ENCODE results near the gene SPTB. TPM values are rescaled to one million over a fixed set of nuclear protein-coding genes. Genes with fewer than 3 reads are reported as not detected.

SPTB gene
- total RNA-seq, 1 donor from 2014 or later, result 1.8 TPM

GRCh38 chr14:64772397-64772950 lies 107.2 kb downstream of the SPTB start:
- no peak for DNase-seq (ENCODE audit: low read depth)
- no peak overlapping the region for H3K4me3 ChIP-seq (ENCODE audit: low read depth, low read length)
- TF ChIP-seq CTCF (conservative IDR thresholded peaks at IDR 0.05; ENCODE audit: low read depth, low read length), result peak; percentile 30

DNA sequence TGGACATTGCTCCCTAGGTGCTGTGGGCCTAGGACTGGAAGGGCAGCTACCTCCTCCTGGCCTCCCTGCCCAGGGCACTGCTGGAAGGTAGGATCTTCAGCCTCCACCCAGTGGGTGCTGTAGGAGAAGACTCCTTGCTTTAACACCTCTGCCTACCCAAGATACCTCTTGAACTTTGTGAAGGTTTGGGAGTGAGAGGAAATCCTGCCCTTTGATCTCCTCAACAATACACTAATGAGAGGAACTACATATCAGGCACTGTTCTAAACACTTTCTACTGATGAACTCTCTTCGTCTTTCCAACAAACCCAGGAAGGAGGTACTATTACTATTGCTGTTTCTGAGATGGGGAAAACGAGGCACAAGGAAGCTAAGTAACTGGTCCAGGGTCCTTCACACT lies 108.5 kb downstream of the SPTB start:
- H3K4me3 ChIP-seq (ENCODE audit: low read depth, low read length), result no peak overlapping the region
- no peak for DNase-seq (ENCODE audit: low read depth)
- no peak for TF ChIP-seq CTCF (conservative IDR thresholded peaks at IDR 0.05; ENCODE audit: low read depth, low read length)

GRCh38 chr14:64770751-64771150 lies 109.0 kb downstream of the SPTB start:
- no peak for DNase-seq (ENCODE audit: low read depth)
- TF ChIP-seq CTCF (conservative IDR thresholded peaks at IDR 0.05; ENCODE audit: low read depth, low read length), result no peak
- H3K4me3 ChIP-seq (ENCODE audit: low read depth, low read length), result no peak overlapping the region

GRCh38 chr14:64769096-64770020 lies 110.3 kb downstream of the SPTB start:
- H3K4me3 ChIP-seq (ENCODE audit: low read depth, low read length), result no peak overlapping the region
- no peak for TF ChIP-seq CTCF (conservative IDR thresholded peaks at IDR 0.05; ENCODE audit: low read depth, low read length)
- no peak for DNase-seq (ENCODE audit: low read depth)

DNA sequence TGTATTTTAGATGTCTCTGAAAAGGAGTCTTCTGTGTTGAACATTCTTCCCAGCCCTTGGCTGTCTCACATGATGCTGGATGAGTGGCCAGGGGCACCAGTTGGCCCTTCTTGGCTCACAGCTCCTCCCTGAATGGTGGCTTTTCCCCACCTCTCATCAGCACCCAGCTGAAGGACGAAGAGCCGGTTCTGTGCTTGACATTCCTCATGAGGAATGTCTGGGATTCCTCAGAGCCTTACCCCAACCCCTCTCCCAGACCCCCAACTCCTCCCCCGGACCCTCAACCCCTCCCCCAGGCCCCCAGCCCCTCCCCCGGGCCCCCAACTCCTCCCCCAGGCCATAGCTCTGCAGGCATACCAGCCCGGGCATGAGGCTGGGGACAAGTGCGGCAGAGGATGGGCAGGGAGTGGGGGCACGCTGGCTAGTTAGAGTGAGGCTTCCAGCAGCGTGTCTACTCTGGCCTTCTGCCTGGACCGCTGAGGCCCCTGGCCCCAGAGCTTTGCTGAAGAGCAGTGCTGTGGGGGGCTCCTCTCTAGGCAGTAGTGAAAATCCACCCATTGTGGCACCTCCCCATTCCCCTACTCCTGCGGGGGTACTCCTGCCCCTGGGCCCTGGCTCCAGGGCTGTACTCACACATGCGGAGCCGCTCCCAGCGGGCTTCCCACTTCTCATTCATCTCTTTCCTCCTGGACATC lies 111.2 kb downstream of the SPTB start:
- H3K4me3 ChIP-seq (ENCODE audit: low read depth, low read length), result no peak overlapping the region
- TF ChIP-seq CTCF (conservative IDR thresholded peaks at IDR 0.05; ENCODE audit: low read depth, low read length), result no peak
- DNase-seq (ENCODE audit: low read depth), result no peak

DNA sequence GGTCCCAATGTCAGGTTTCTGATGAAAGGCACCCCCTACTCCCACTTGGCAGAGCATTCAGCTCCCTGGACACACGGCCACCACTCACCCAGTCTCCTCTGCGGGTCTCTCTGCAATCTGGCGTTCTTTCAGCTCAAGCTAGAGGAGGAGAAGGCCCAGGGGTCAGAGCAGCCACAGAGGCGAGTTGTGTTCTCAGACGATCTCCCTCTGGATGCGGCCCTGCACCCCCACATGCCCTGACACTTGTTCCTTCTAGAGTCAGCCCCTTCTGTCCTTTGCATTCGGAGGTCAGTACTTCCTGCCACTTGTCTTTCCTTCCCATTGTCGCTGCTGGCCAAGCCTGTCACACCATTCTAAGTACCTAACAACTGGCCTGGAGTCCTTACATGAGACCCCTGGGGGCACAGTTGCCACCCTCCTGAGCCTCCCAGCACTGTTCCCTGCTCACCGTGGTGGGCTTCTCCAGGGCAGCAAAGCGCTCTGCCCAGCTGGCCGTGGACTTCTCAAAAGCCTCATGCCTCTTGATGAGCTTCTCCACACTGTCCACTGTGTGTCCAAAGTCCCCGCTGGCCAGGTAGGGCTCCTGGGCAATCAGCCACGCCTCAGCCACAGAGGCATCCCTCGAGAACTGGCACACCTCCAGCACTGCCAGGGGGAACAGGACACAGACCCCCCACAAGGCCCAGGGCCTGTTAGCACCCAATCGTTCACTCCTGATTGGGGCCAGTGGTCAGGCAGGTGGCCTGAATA lies 112.3 kb downstream of the SPTB start:
- no peak for TF ChIP-seq CTCF (conservative IDR thresholded peaks at IDR 0.05; ENCODE audit: low read depth, low read length)
- no peak overlapping the region for H3K4me3 ChIP-seq (ENCODE audit: low read depth, low read length)

More for the DNA sequence above, 112.3 kb downstream of the SPTB start:
- DNase-seq (ENCODE audit: low read depth), result no peak
